ENCODE results near the gene KCNQ4. TPM values are rescaled to one million over a fixed set of nuclear protein-coding genes. Genes with fewer than 3 reads are reported as not detected.
A peak's percentile ranks its signal among the peaks of the same experiment; 100 is the strongest.

KCNQ4 gene
- total RNA-seq, 1 experiment from 2014 or later = 0.11 TPM

- no peak for DNase-seq (ENCODE audit: low read depth, low spot score)
- in situ Hi-C loops (cut with HindIII; ENCODE audit: low pct_unique_long_range_greater_than_20kb, low sequenced_read_pairs) = no loop called here
These were observed 4.4 kb downstream of the KCNQ4 start for GRCh38 chr1:40787737-40788560.

- in situ Hi-C loops (cut with HindIII; ENCODE audit: low pct_unique_long_range_greater_than_20kb, low sequenced_read_pairs) = no loop called here
- no peak for DNase-seq (ENCODE audit: low read depth, low spot score)
These were observed 5.2 kb downstream of the KCNQ4 start for GRCh38 chr1:40788561-40789341.

- in situ Hi-C loops (cut with HindIII; ENCODE audit: low pct_unique_long_range_greater_than_20kb, low sequenced_read_pairs) = no loop called here
These were observed 5.7 kb downstream of the KCNQ4 start for GRCh38 chr1:40789342-40789598.

GRCh38 chr1:40789661-40790430 lies 6.3 kb downstream of the KCNQ4 start:
- no peak for DNase-seq (ENCODE audit: low read depth, low spot score)
- in situ Hi-C loops (cut with HindIII; ENCODE audit: low pct_unique_long_range_greater_than_20kb, low sequenced_read_pairs) = no loop called here

More at GRCh38 chr1:40789342-40789598, 5.7 kb downstream of the KCNQ4 start:
- DNase-seq (ENCODE audit: low read depth, low spot score) = no peak

GRCh38 chr1:40792036-40792435 lies 8.4 kb downstream of the KCNQ4 start:
- no peak for DNase-seq (ENCODE audit: low read depth, low spot score)
- in situ Hi-C loops (cut with HindIII; ENCODE audit: low pct_unique_long_range_greater_than_20kb, low sequenced_read_pairs) = no loop called here

- no peak for DNase-seq (ENCODE audit: low read depth, low spot score)
- in situ Hi-C loops (cut with HindIII; ENCODE audit: low pct_unique_long_range_greater_than_20kb, low sequenced_read_pairs) = no loop called here
These were observed 10.0 kb downstream of the KCNQ4 start for GRCh38 chr1:40793617-40794016.

- in situ Hi-C loops (cut with HindIII; ENCODE audit: low pct_unique_long_range_greater_than_20kb, low sequenced_read_pairs) = no loop called here
- DNase-seq (ENCODE audit: low read depth, low spot score) = no peak
These were observed 10.5 kb downstream of the KCNQ4 start for GRCh38 chr1:40794048-40794447.

GRCh38 chr1:40794974-40795715 lies 11.6 kb downstream of the KCNQ4 start:
- in situ Hi-C loops (cut with HindIII; ENCODE audit: low pct_unique_long_range_greater_than_20kb, low sequenced_read_pairs) = no loop called here
- no peak for DNase-seq (ENCODE audit: low read depth, low spot score)

GRCh38 chr1:40795811-40796586 lies 12.4 kb downstream of the KCNQ4 start:
- no peak for DNase-seq (ENCODE audit: low read depth, low spot score)
- in situ Hi-C loops (cut with HindIII; ENCODE audit: low pct_unique_long_range_greater_than_20kb, low sequenced_read_pairs) = no loop called here

GRCh38 chr1:40796939-40797667 lies 13.5 kb downstream of the KCNQ4 start:
- in situ Hi-C loops (cut with HindIII; ENCODE audit: low pct_unique_long_range_greater_than_20kb, low sequenced_read_pairs) = no loop called here
- DNase-seq (ENCODE audit: low read depth, low spot score) = no peak

- no peak for DNase-seq (ENCODE audit: low read depth, low spot score)
- in situ Hi-C loops (cut with HindIII; ENCODE audit: low pct_unique_long_range_greater_than_20kb, low sequenced_read_pairs) = no loop called here
These were observed 14.1 kb downstream of the KCNQ4 start for GRCh38 chr1:40797668-40798010.

GRCh38 chr1:40798366-40799281 lies 15.0 kb downstream of the KCNQ4 start:
- in situ Hi-C loops (cut with HindIII; ENCODE audit: low pct_unique_long_range_greater_than_20kb, low sequenced_read_pairs) = no loop called here
- DNase-seq (ENCODE audit: low read depth, low spot score) = no peak

GRCh38 chr1:40799351-40799867 lies 15.8 kb downstream of the KCNQ4 start:
- DNase-seq (ENCODE audit: low read depth, low spot score) = no peak
- in situ Hi-C loops (cut with HindIII; ENCODE audit: low pct_unique_long_range_greater_than_20kb, low sequenced_read_pairs) = no loop called here

GRCh38 chr1:40801742-40802077 lies 18.1 kb downstream of the KCNQ4 start:
- in situ Hi-C loops (cut with HindIII; ENCODE audit: low pct_unique_long_range_greater_than_20kb, low sequenced_read_pairs) = no loop called here
- no peak for DNase-seq (ENCODE audit: low read depth, low spot score)

- in situ Hi-C loops (cut with HindIII; ENCODE audit: low pct_unique_long_range_greater_than_20kb, low sequenced_read_pairs) = no loop called here
- DNase-seq (ENCODE audit: low read depth, low spot score) = peak; percentile 58
These were observed 18.6 kb downstream of the KCNQ4 start for GRCh38 chr1:40802078-40802741.
